GM18868 (cell line): ENCODE results near the gene PDSS2.

Experiments used
- ATAC-seq: cut with Tn5 transposase; IDR thresholded peaks from one replicate; pipeline ENCODE4 v1.9.1; 2021; ENCODE audit warnings: mild to moderate bottlenecking, moderate library complexity; ENCODE audit not compliant: unreplicated experiment

Gene PDSS2

DNA sequence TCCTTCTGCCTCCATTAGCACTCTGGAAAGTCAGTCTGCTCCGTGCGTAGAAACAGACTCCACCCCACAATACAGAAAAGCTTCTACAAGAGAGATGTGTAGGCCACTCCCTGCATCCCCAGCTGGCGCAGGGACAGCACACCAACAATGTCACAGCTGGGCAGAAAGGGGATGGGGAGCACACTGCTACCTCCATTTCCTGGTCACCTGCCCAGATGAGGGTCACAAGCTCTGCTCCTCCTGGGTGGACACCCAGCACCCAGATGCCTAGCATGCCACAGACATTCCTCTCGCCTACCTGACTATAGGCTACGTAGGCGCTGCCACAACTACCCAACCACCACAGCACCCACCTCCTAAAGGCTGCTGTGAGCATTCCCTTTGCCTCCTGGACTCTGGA is 356.3 kb downstream of the PDSS2 start:
- ATAC-seq: no peak
